ENCODE measurements around the gene PMM1. TPM values are rescaled to one million over a fixed set of nuclear protein-coding genes. Genes with fewer than 3 reads are reported as not detected.
"Not testable (repeated sequence)": the region's sequence is repeated elsewhere in the genome, so short reads cannot be mapped to it uniquely, and the experiment has no call there.

PMM1 gene
- total RNA-seq, 1 donor from 2014 or later = 61.2 TPM

- TF ChIP-seq CTCF (conservative IDR thresholded peaks at IDR 0.05; ENCODE audit: low read depth, low read length) = no peak
- H3K4me3 ChIP-seq (ENCODE audit: low read depth, low read length) = no peak overlapping the region
- no peak for DNase-seq (ENCODE audit: low read depth)
Observed at GRCh38 chr22:41564563-41564962, 25.1 kb downstream of the PMM1 start.

GRCh38 chr22:41563051-41563711, 26.5 kb downstream of the PMM1 start:
- H3K4me3 ChIP-seq (ENCODE audit: low read depth, low read length) = peak overlapping the region; percentile 3
- DNase-seq (ENCODE audit: low read depth) = no peak
- TF ChIP-seq CTCF (conservative IDR thresholded peaks at IDR 0.05; ENCODE audit: low read depth, low read length) = no peak

- peak overlapping the region; percentile 55 for H3K4me3 ChIP-seq (ENCODE audit: low read depth, low read length)
- no peak for TF ChIP-seq CTCF (conservative IDR thresholded peaks at IDR 0.05; ENCODE audit: low read depth, low read length)
- DNase-seq (ENCODE audit: low read depth) = no peak
Observed at GRCh38 chr22:41562461-41562860, 27.2 kb downstream of the PMM1 start.

GRCh38 chr22:41561788-41562187, 27.9 kb downstream of the PMM1 start:
- peak overlapping the region; percentile 55 for H3K4me3 ChIP-seq (ENCODE audit: low read depth, low read length)
- TF ChIP-seq CTCF (conservative IDR thresholded peaks at IDR 0.05; ENCODE audit: low read depth, low read length) = no peak
- DNase-seq (ENCODE audit: low read depth) = no peak

GRCh38 chr22:41561335-41561734, 28.3 kb downstream of the PMM1 start:
- DNase-seq (ENCODE audit: low read depth) = no peak
- no peak for TF ChIP-seq CTCF (conservative IDR thresholded peaks at IDR 0.05; ENCODE audit: low read depth, low read length)
- H3K4me3 ChIP-seq (ENCODE audit: low read depth, low read length) = peak overlapping the region; percentile 55

GRCh38 chr22:41560095-41560471, 29.6 kb downstream of the PMM1 start:
- no peak overlapping the region for H3K4me3 ChIP-seq (ENCODE audit: low read depth, low read length)
- no peak for DNase-seq (ENCODE audit: low read depth)
- TF ChIP-seq CTCF (conservative IDR thresholded peaks at IDR 0.05; ENCODE audit: low read depth, low read length) = no peak

- not testable (repeated sequence) for DNase-seq (ENCODE audit: low read depth); H3K4me3 ChIP-seq (ENCODE audit: low read depth, low read length)
Observed at GRCh38 chr22:41558241-41558630, 31.4 kb downstream of the PMM1 start.

Measured in epithelial cell of proximal tubule (primary cell).